KOPT-K1 (cell line): ENCODE measurements around the gene PCDHGA3.
"Not testable (repeated sequence)": the region's sequence is repeated elsewhere in the genome, so short reads cannot be mapped to it uniquely, and the experiment has no call there.

Experiments used
- H3K27ac ChIP-seq: fragments of 200-600 bp; sonication (generic); 2 replicates; pipeline ENCODE4 v1.5.1; 2016; ENCODE audit warnings: antibody characterized with exemption, mild to moderate bottlenecking, low read depth, low read length; ENCODE audit not compliant: poor library complexity, severe bottlenecking
- H3K36me3 ChIP-seq: fragments of 200-600 bp; sonication (generic); 2 replicates; pipeline ENCODE4 v1.5.1; 2017; ENCODE audit warnings: antibody characterized with exemption, mild to moderate bottlenecking, low read length, moderate library complexity; ENCODE audit not compliant: insufficient read depth
- H3K9me3 ChIP-seq: fragments of 200-600 bp; sonication (generic); 2 replicates; pipeline ENCODE4 v1.5.1; 2017; ENCODE audit warnings: antibody characterized with exemption, low read length, mild to moderate bottlenecking; ENCODE audit not compliant: insufficient read depth, poor library complexity, severe bottlenecking

The PCDHGA3 gene

DNA sequence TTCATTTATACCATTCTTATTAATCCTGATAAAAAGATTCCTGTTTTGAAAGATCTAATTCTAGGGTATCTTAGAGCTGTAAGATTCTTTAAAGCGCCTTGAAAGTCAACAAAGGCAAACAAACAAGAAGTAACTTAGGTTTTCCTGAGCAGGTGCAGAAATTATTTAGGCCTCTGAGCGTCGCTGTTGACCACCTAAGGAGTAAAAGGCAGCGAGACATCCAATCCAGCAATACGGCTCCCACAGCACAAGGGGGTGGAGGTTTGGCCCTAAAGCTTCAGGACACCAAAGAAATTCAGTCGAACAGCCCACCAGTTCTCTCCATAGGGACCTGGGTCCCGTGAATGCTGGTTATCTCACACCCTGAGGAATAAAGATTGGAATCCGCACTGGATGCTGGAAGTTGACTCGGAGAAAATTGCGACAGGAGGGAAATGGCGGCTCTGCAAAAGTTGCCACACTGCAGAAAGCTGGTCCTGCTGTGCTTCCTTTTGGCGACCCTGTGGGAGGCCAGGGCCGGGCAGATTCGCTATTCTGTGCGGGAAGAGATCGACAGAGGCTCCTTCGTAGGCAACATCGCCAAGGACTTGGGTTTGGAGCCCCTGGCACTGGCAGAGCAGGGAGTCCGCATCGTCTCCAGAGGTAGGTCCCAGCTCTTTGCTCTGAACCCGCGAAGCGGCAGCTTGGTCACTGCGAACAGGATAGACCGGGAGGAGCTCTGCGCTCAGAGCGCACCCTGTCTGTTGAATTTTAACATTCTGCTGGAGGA, 4.9 kb upstream of the PCDHGA3 start, which contains the start of gene PCDHGA2:
TSS of gene PCDHGA2 (plus strand) at position 223 of the 769 bp plus-strand sequence.
- H3K9me3 ChIP-seq = peaks cover 20% of the 10 kb centered on the region
- no peaks in the 10 kb centered on the region for H3K36me3 ChIP-seq
- H3K27ac ChIP-seq = no peak within 1 kb of the TSS

- not testable (repeated sequence) for H3K27ac ChIP-seq, H3K36me3 ChIP-seq
- peaks cover 38% of the 10 kb centered on the region for H3K9me3 ChIP-seq
These were observed 2.8 kb upstream of the PCDHGA3 start for GRCh38 chr5:141340781-141341354.

- Histone ChIP-seq H3K36me3 (no peaks in the 10 kb centered on the region), H3K9me3 (peaks cover 38% of the 10 kb centered on the region), H3K27ac (no peak overlapping the region)
These were observed 856 bp upstream of the PCDHGA3 start for GRCh38 chr5:141342773-141343172.

- Histone ChIP-seq H3K36me3 (no peaks in the 10 kb centered on the region), H3K27ac (no peak overlapping the region), H3K9me3 (peaks cover 34% of the 10 kb centered on the region)
These were observed 379 bp downstream of the PCDHGA3 start for GRCh38 chr5:141343953-141344463.

DNA sequence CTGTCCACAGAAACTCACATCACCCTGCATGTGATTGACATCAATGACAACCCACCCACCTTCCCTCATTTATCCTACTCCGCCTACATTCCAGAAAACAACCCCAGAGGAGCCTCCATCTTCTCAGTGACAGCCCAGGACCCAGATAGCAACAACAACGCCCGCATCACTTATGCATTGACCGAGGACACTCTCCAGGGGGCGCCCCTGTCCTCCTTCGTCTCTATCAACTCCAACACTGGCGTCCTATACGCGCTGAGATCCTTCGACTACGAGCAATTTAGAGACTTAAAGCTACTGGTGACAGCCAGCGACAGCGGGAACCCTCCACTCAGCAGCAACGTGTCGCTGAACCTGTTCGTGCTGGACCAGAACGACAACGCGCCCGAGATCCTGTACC, 1.7 kb downstream of the PCDHGA3 start:
- Histone ChIP-seq H3K27ac (no peak overlapping the region), H3K36me3 (no peaks in the 10 kb centered on the region), H3K9me3 (peaks cover 21% of the 10 kb centered on the region)

GRCh38 chr5:141346017-141346416, 2.4 kb downstream of the PCDHGA3 start:
- H3K9me3 ChIP-seq = peaks cover 19% of the 10 kb centered on the region
- H3K27ac ChIP-seq, H3K36me3 ChIP-seq: not testable (repeated sequence)

- Histone ChIP-seq H3K36me3 (no peaks in the 10 kb centered on the region), H3K27ac (no peak within 1 kb of the TSS), H3K9me3 (peaks cover 5% of the 10 kb centered on the region)
These were observed 6.4 kb downstream of the PCDHGA3 start, which contains the start of gene PCDHGB1 for GRCh38 chr5:141349917-141350619. Gene PCDHGB1 (plus strand): TSS chr5:141350099. CDS start chr5:141350261, 162 bp downstream.

GRCh38 chr5:141351591-141351990, 8.0 kb downstream of the PCDHGA3 start:
- no peaks in the 10 kb centered on the region for H3K36me3 ChIP-seq
- no peak overlapping the region for H3K27ac ChIP-seq
- no peaks in the 10 kb centered on the region for H3K9me3 ChIP-seq

GRCh38 chr5:141354900-141355469, 11.4 kb downstream of the PCDHGA3 start, which contains the start of gene PCDHGA4:
Gene PCDHGA4 (plus strand): TSS chr5:141355021. CDS start chr5:141355108, 87 bp downstream.
- Histone ChIP-seq H3K9me3 (no peaks in the 10 kb centered on the region), H3K36me3 (no peaks in the 10 kb centered on the region), H3K27ac (no peak within 1 kb of the TSS)

DNA sequence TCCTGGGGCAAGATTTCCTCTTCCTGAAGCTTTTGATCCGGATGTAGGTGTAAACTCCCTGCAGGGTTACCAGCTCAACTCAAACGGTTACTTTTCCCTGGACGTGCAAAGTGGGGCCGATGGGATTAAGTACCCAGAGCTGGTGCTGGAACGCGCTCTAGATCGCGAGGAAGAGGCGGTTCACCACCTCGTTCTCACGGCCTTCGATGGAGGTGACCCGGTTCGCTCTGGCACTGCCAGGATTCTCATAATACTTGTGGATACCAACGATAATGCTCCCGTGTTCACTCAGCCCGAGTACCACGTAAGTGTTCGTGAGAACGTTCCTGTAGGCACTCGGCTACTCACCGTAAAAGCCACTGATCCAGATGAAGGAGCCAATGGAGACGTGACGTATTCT, 12.0 kb downstream of the PCDHGA3 start:
- Histone ChIP-seq H3K27ac (no peak overlapping the region), H3K9me3 (peaks cover 4% of the 10 kb centered on the region), H3K36me3 (no peaks in the 10 kb centered on the region)

- peaks cover 8% of the 10 kb centered on the region for H3K9me3 ChIP-seq
- H3K27ac ChIP-seq = no peak overlapping the region
- H3K36me3 ChIP-seq = no peaks in the 10 kb centered on the region
These were observed 12.5 kb downstream of the PCDHGA3 start for GRCh38 chr5:141356133-141356532.

- no peak overlapping the region for H3K27ac ChIP-seq
- H3K36me3 ChIP-seq = no peaks in the 10 kb centered on the region
- H3K9me3 ChIP-seq = peaks cover 13% of the 10 kb centered on the region
These were observed 13.3 kb downstream of the PCDHGA3 start for GRCh38 chr5:141356950-141357349.

GRCh38 chr5:141359790-141360426, 16.3 kb downstream of the PCDHGA3 start, which contains the start of gene PCDHGB2:
Gene PCDHGB2 (plus strand): TSS chr5:141359994. CDS start chr5:141360136, 142 bp downstream.
- H3K36me3 ChIP-seq = no peaks in the 10 kb centered on the region
- H3K9me3 ChIP-seq = peaks cover 31% of the 10 kb centered on the region
- no peak within 1 kb of the TSS for H3K27ac ChIP-seq

- Histone ChIP-seq H3K9me3 (peaks cover 39% of the 10 kb centered on the region), H3K36me3 (no peaks in the 10 kb centered on the region), H3K27ac (no peak overlapping the region)
These were observed 17.1 kb downstream of the PCDHGA3 start for GRCh38 chr5:141360685-141361084.
